ENCODE data around the gene GYS2. TPM values are rescaled to one million over a fixed set of nuclear protein-coding genes. Genes with fewer than 3 reads are reported as not detected.

The GYS2 gene
- total RNA-seq, 4 donors from 2014 or later, result not detected

- Histone ChIP-seq H3K27ac (no peak overlapping the region), H3K36me3 (no peaks in the 10 kb centered on the region), H3K4me1 (no peaks in the 10 kb centered on the region), H3K9me3 (no peaks in the 10 kb centered on the region), H3K4me3 (no peak overlapping the region), H3K27me3 (no peaks in the 10 kb centered on the region)
- DNase-seq, result no peak
- TF ChIP-seq CTCF (IDR thresholded peaks at IDR 0.05), result no peak
- TF ChIP-seq POLR2A (IDR thresholded peaks at IDR 0.05), result no peak
These were observed 21.1 kb downstream of the GYS2 start for GRCh38 chr12:21583587-21583986.

DNA sequence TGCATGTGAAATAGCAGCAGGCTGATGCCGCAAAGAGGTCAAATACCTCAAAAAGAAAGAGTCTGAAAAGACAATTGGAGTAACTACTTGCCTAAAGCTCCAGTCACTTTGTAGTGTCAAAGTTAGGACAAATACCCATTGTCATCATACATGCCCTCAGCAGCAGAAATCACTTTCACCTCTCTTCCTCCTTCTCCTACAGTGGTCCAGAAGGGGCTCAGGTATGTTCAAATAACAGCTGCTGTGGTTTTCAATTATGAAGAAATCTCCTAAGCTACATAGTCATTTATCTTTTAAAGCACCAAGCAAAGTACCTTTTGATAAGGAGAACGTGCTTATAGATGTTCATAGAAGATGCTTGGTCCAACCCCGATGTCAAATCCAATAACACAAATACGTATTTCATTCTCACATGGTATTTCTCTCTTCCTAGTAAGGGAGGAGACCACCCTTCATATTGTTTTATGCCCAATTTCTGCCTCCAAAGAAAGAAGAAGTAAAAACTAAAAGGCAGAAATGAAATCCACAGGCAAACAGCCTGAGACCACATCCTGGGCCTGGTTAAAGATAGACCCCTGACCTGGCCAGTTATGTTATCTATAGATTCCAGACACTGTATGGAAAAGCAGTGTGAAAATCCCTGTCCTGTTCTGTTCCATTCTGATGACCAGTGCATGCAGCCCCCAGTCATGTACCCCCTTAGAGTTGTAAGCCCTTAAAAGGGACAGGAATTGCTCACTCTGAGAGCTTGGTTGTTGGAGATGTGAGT is 23.7 kb downstream of the GYS2 start:
- DNase-seq, result no peak
- no peaks in the 10 kb centered on the region for H3K9me3 ChIP-seq
- no peak overlapping the region for H3K4me3 ChIP-seq
- H3K27ac ChIP-seq, result no peak overlapping the region
- no peaks in the 10 kb centered on the region for H3K4me1 ChIP-seq
- H3K27me3 ChIP-seq, result no peaks in the 10 kb centered on the region
- H3K36me3 ChIP-seq, result no peaks in the 10 kb centered on the region
- TF ChIP-seq CTCF (IDR thresholded peaks at IDR 0.05) (no peak), POLR2A (IDR thresholded peaks at IDR 0.05) (no peak)

- no peak for TF ChIP-seq POLR2A (IDR thresholded peaks at IDR 0.05)
- no peak for TF ChIP-seq CTCF (IDR thresholded peaks at IDR 0.05)
- no peak overlapping the region for H3K27ac ChIP-seq
- no peaks in the 10 kb centered on the region for H3K27me3 ChIP-seq
- H3K4me3 ChIP-seq, result no peak overlapping the region
- no peaks in the 10 kb centered on the region for H3K36me3 ChIP-seq
- no peak for DNase-seq
- no peaks in the 10 kb centered on the region for H3K4me1 ChIP-seq
- H3K9me3 ChIP-seq, result no peaks in the 10 kb centered on the region
These were observed 27.1 kb downstream of the GYS2 start for GRCh38 chr12:21577516-21577915.

DNA sequence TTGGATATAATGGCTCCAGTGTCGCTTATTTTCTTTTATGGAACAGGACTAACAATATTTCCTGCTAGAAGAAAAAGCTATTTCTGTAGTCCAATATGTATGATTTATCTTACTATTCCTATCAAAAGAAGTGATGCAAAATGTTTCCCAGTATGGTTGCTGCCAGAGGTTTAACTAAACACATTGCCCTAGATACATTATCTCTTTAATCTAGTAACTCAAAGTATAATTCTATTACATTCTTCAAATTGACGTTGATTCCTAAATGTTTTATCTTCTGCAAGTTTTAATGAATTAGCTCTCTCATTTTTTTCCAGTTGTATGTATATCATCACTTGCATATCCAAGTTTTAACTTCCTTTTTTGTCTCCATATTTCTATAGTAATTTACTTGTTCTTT is 28.2 kb downstream of the GYS2 start:
- no peaks in the 10 kb centered on the region for H3K36me3 ChIP-seq
- H3K4me3 ChIP-seq, result no peak overlapping the region
- TF ChIP-seq POLR2A (IDR thresholded peaks at IDR 0.05), result no peak
- TF ChIP-seq CTCF (IDR thresholded peaks at IDR 0.05), result no peak
- no peak overlapping the region for H3K27ac ChIP-seq
- no peaks in the 10 kb centered on the region for H3K4me1 ChIP-seq
- no peak for DNase-seq
- no peaks in the 10 kb centered on the region for H3K9me3 ChIP-seq
- no peaks in the 10 kb centered on the region for H3K27me3 ChIP-seq

GRCh38 chr12:21573733-21574358 is 30.8 kb downstream of the GYS2 start:
- H3K27ac ChIP-seq, result no peak overlapping the region
- no peak overlapping the region for H3K4me3 ChIP-seq
- DNase-seq, result no peak
- no peaks in the 10 kb centered on the region for H3K9me3 ChIP-seq
- no peaks in the 10 kb centered on the region for H3K36me3 ChIP-seq
- no peaks in the 10 kb centered on the region for H3K27me3 ChIP-seq
- no peak for TF ChIP-seq POLR2A (IDR thresholded peaks at IDR 0.05)
- no peak for TF ChIP-seq CTCF (IDR thresholded peaks at IDR 0.05)
- no peaks in the 10 kb centered on the region for H3K4me1 ChIP-seq
